ENCODE measurements around the gene CD52. TPM values are rescaled to one million over a fixed set of nuclear protein-coding genes. Genes with fewer than 3 reads are reported as not detected.
A peak's percentile ranks its signal among the peaks of the same experiment; 100 is the strongest.

CD52 gene
- total and polyA plus RNA-seq, 2 of the 13 experiments (the other 11 are each of a cell fraction or from before 2014, with no cell fraction given) = 0.32 TPM; not detected in 1

DNA sequence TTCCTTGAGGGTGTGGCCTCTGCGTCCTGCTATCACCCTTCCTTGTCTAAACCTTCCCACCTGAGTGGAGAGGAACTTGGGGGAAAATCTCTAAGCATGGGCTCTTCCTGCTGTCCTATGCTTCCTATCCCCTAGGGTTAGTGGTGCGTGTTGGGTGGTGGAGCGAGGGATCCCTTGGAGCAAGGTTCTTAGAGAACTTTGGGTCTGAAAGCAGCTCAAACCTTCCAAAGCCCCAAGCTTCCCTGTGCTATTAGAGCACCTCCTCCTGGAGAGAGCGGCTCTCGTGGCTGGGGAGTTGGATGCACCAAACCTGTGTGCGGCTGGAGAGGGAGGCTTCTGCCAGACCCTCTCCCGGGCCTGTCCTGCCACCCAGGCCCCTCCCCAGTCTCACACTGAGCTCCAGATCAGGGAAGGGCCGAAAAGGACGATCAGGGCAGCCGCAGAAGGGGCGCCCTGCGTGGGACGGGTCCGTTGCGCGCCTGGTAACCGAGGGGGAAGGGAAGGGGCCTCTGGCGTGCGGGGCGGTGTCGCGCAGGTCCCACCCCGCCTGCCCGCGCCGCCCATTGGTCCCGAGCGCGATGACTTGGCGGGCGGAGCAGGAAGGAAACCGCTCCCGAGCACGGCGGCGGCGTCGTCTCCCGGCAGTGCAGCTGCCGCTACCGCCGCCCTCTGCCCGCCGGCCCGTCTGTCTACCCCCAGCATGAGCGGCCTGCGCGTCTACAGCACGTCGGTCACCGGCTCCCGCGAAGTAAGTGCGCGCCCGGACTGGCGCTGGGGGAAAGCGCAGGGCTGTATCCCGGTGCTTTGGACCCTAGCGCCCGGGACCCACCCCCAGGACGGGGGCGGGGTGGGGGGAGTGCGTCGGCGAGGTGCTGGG is 38.1 kb upstream of the CD52 start, which contains the start of gene SH3BGRL3:
Gene SH3BGRL3, plus strand, starts transcription at position 631 of the 877 bp plus-strand sequence. Its CDS starts 70 bp downstream, at position 701.
- no peak within 1 kb of the TSS for H2AFZ ChIP-seq (ENCODE audit: low read length)
- 56% methylated on average over 5 of the region's 66 CpGs for WGBS (ENCODE audit: low lambda C conversion rate)
- no peaks in the 10 kb centered on the region for H3K9me3 ChIP-seq (ENCODE audit: low read length)
- peak within 1 kb of the TSS; percentile 69 for H3K9ac ChIP-seq (ENCODE audit: insufficient read depth, low read depth, low read length)
- H3K4me3 ChIP-seq (replicated peaks in 1 of 3; ENCODE audit: insufficient read depth in 1 of 3, low read depth in 2 of 3, low read length in 3 of 3) = peak within 1 kb of the TSS; percentile 61 to 78 (median 68); a peak in 5 of 6 replicates
- CTCF ChIA-PET (ENCODE audit: low intra/inter-chr PET ratio, low total read pairs) = no interaction called here
- BruUV-seq (replicated peaks) = no TSS peak
- intact Hi-C loops (cut with micrococcal nuclease; ENCODE audit: unreplicated experiment) = no loop called here
- peak within 1 kb of the TSS; percentile 85 for H3K4me2 ChIP-seq (ENCODE audit: low read depth, low read length)
- peaks cover 39% of the 10 kb centered on the region for H3K4me1 ChIP-seq (ENCODE audit: insufficient read depth, low read length)
- no peak for FAIRE-seq
- peak; percentile 55 for DNase-seq (ENCODE audit: low spot score)
- H4K20me1 ChIP-seq (ENCODE audit: insufficient read depth, low read length) = no peaks in the 10 kb centered on the region
- H3K79me2 ChIP-seq (ENCODE audit: insufficient read depth, low read length) = no peaks in the 10 kb centered on the region
- H3K36me3 ChIP-seq (replicated peaks in 1 of 2; ENCODE audit: control insufficient read depth in 1 of 2, insufficient read depth in 2 of 2, low read length in 2 of 2) = peaks cover 14 to 33% of the 10 kb centered on the region in 2 experiments
- H3K27ac ChIP-seq (ENCODE audit: extremely low read length, insufficient read depth, low read length) = peak within 1 kb of the TSS; percentile 51
- no peaks in the 10 kb centered on the region for H3K27me3 ChIP-seq (ENCODE audit: control insufficient read depth in 1 of 2, insufficient read depth in 2 of 2, low read length in 2 of 2)
- POLR2A ChIA-PET = interaction anchor here (0.7 to 2.9 kb wide), 8 partner anchors 45 to 152 kb away, joined by 3 to 13 read pairs (median 4); partner anchors contain the start of genes CEP85, CRYBG2 and DHDDS
- ATAC-seq = peak; percentile 90
- in situ Hi-C loops (cut with HindIII; ENCODE audit: extremely low pct_ligation_motif_present, low pct_unique_long_range_greater_than_20kb) = loop anchor here (5.0 kb wide), 2 partner anchors 43 to 113 kb away; no protein-coding TSS in a partner anchor
- TF ChIP-seq KDM3A (CRISPR knock-in tag; IDR thresholded peaks at IDR 0.05; ENCODE audit: low read depth) (no peak), RFX1 (IDR thresholded peaks at IDR 0.05) (no peak), ZSCAN30 (CRISPR knock-in tag; IDR thresholded peaks at IDR 0.05) (no peak), ZNF761 (CRISPR knock-in tag; conservative IDR thresholded peaks at IDR 0.05) (no peak), ZNF619 (CRISPR knock-in tag; IDR thresholded peaks at IDR 0.05) (no peak), ZKSCAN8 (CRISPR knock-in tag; IDR thresholded peaks at IDR 0.05; ENCODE audit: borderline replicate concordance) (no peak), ARNT2 (CRISPR knock-in tag; IDR thresholded peaks at IDR 0.05; ENCODE audit: low read depth) (peak; percentile 85), MTF2 (CRISPR knock-in tag; IDR thresholded peaks at IDR 0.05; ENCODE audit: borderline replicate concordance) (no peak), SMARCE1 (IDR thresholded peaks at IDR 0.05; ENCODE audit: borderline replicate concordance) (no peak), NCOR1 (IDR thresholded peaks at IDR 0.05; ENCODE audit: borderline replicate concordance, low read length) (no peak), GATA4 (IDR thresholded peaks at IDR 0.05; ENCODE audit: borderline replicate concordance, low read depth) (no peak), ZMYM4 (CRISPR knock-in tag; IDR thresholded peaks at IDR 0.05) (peak; percentile 35; the same call in 1 of the 2 replicates), SKI (IDR thresholded peaks at IDR 0.05; ENCODE audit: partially characterized antibody) (peak; percentile 44), ZNF780A (CRISPR knock-in tag; IDR thresholded peaks at IDR 0.05) (no peak)
- TF ChIP-seq, protein P1, sequence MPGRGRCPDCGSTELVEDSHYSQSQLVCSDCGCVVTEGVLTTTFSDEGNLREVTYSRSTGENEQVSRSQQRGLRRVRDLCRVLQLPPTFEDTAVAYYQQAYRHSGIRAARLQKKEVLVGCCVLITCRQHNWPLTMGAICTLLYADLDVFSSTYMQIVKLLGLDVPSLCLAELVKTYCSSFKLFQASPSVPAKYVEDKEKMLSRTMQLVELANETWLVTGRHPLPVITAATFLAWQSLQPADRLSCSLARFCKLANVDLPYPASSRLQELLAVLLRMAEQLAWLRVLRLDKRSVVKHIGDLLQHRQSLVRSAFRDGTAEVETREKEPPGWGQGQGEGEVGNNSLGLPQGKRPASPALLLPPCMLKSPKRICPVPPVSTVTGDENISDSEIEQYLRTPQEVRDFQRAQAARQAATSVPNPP (CRISPR knock-in tag; IDR thresholded peaks at IDR 0.05) = no peak; the same call in 1 of the 2 replicates
- TF ChIP-seq, protein P2, sequence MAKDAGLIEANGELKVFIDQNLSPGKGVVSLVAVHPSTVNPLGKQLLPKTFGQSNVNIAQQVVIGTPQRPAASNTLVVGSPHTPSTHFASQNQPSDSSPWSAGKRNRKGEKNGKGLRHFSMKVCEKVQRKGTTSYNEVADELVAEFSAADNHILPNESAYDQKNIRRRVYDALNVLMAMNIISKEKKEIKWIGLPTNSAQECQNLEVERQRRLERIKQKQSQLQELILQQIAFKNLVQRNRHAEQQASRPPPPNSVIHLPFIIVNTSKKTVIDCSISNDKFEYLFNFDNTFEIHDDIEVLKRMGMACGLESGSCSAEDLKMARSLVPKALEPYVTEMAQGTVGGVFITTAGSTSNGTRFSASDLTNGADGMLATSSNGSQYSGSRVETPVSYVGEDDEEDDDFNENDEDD (CRISPR knock-in tag; IDR thresholded peaks at IDR 0.05; ENCODE audit: borderline replicate concordance) = peak; percentile 76; the same call in 1 of the 2 replicates
- TF ChIP-seq, protein P3, sequence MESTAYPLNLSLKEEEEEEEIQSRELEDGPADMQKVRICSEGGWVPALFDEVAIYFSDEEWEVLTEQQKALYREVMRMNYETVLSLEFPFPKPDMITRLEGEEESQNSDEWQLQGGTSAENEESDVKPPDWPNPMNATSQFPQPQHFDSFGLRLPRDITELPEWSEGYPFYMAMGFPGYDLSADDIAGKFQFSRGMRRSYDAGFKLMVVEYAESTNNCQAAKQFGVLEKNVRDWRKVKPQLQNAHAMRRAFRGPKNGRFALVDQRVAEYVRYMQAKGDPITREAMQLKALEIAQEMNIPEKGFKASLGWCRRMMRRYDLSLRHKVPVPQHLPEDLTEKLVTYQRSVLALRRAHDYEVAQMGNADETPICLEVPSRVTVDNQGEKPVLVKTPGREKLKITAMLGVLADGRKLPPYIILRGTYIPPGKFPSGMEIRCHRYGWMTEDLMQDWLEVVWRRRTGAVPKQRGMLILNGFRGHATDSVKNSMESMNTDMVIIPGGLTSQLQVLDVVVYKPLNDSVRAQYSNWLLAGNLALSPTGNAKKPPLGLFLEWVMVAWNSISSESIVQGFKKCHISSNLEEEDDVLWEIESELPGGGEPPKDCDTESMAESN (CRISPR knock-in tag; conservative IDR thresholded peaks at IDR 0.05) = peak; percentile 54
- TF ChIP-seq, protein P4, sequence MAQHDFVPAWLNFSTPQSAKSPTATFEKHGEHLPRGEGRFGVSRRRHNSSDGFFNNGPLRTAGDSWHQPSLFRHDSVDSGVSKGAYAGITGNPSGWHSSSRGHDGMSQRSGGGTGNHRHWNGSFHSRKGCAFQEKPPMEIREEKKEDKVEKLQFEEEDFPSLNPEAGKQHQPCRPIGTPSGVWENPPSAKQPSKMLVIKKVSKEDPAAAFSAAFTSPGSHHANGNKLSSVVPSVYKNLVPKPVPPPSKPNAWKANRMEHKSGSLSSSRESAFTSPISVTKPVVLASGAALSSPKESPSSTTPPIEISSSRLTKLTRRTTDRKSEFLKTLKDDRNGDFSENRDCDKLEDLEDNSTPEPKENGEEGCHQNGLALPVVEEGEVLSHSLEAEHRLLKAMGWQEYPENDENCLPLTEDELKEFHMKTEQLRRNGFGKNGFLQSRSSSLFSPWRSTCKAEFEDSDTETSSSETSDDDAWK (CRISPR knock-in tag; IDR thresholded peaks at IDR 0.05) = no peak

Measured in HepG2 (cell line).